ENCODE data around the gene XYLT1.

GRCh38 chr16:17126156-17126555 lies 344.6 kb downstream of the XYLT1 start:
- TF ChIP-seq SUZ12 (IDR thresholded peaks at IDR 0.05): no peak
- TF ChIP-seq LEF1 (IDR thresholded peaks at IDR 0.05; ENCODE audit: borderline replicate concordance): no peak
- no peak for TF ChIP-seq NFRKB (IDR thresholded peaks at IDR 0.05)
- TF ChIP-seq FOXM1 (IDR thresholded peaks at IDR 0.05; ENCODE audit: borderline replicate concordance): no peak
- TF ChIP-seq SP1 (IDR thresholded peaks at IDR 0.05): no peak
- no peak for TF ChIP-seq CTBP1 (IDR thresholded peaks at IDR 0.05; ENCODE audit: borderline replicate concordance)
- TF ChIP-seq FOXK2 (IDR thresholded peaks at IDR 0.05): no peak
